ENCODE measurements around the gene FBRSL1.

- TF ChIP-seq POLR2AphosphoS5 (IDR thresholded peaks at IDR 0.05) (no peak), CTCF (IDR thresholded peaks at IDR 0.05) (no peak), POLR2A (IDR thresholded peaks at IDR 0.05) (no peak)
Measured at GRCh38 chr12:132460571-132460970, 29.4 kb upstream of the FBRSL1 start.

Data from sigmoid colon (tissue), 4 donors.